Sigmoid colon (tissue), 7 donors: ENCODE measurements around the gene NENF. TPM values are rescaled to one million over a fixed set of nuclear protein-coding genes. Genes with fewer than 3 reads are reported as not detected.

Experiments
- DNase-seq: peaks from one replicate; pipeline ENCODE4 v3.0.0-alpha.2; 2019
- H3K27ac ChIP-seq, 4 donors: fragments of 200-600 bp; sonication (generic); one replicate each; pipeline ENCODE4 v1.5.1; 2016 to 2019; ENCODE audit warnings: mild to moderate bottlenecking in 1 of 4
- H3K27me3 ChIP-seq, 3 donors: fragments of 200-600 bp; sonication (generic); one replicate each; pipeline ENCODE4 v1.5.1; 2019; ENCODE audit warnings: mild to moderate bottlenecking in 1 of 3
- H3K36me3 ChIP-seq, 4 donors: fragments of 200-600 bp; sonication (generic); one replicate each; pipeline ENCODE4 v1.5.1; 2016 to 2019
- H3K4me1 ChIP-seq, 4 donors: fragments of 200-600 bp; sonication (generic); one replicate each; pipeline ENCODE4 v1.5.1; 2017 to 2019
- H3K4me3 ChIP-seq, 4 donors: fragments of 200-600 bp; sonication (generic); one replicate each; pipeline ENCODE4 v1.5.1; 2017 to 2019; ENCODE audit warnings: mild to moderate bottlenecking in 2 of 4, moderate library complexity in 1 of 4
- H3K9me3 ChIP-seq, 4 donors: fragments of 200-600 bp in 3 of 4; sonication (generic) in 3 of 4; one replicate each; pipeline versions ENCODE4 v1.5.1 to v1.6.1; 2013 to 2019
- CTCF ChIP-seq, 4 experiments: fragments of 450-650 bp in 3 of 4; fragments of 200-600 bp in 1 of 4; IDR thresholded peaks; one replicate each; pipeline ENCODE4 v1.5.1; 2016 to 2019; ENCODE audit warnings: antibody characterized with exemption in 4 of 4, mild to moderate bottlenecking in 3 of 4, moderate library complexity in 2 of 4
- EP300 ChIP-seq, 4 donors: sonication (generic); formaldehyde crosslinking; IDR thresholded peaks; one replicate each; pipeline ENCODE4 v1.6.1; 2017; ENCODE audit warnings: antibody characterized with exemption in 4 of 4
- POLR2A ChIP-seq, 2 donors: fragments of 450-650 bp; IDR thresholded peaks; one replicate each; pipeline ENCODE4 v1.6.1; 2016; ENCODE audit warnings: antibody characterized with exemption in 2 of 2, mild to moderate bottlenecking in 2 of 2, moderate library complexity in 2 of 2
- POLR2AphosphoS5 ChIP-seq, 4 donors: sonication (generic); formaldehyde crosslinking; IDR thresholded peaks; one replicate each; pipeline ENCODE4 v1.6.1; 2017; ENCODE audit warnings: antibody characterized with exemption in 4 of 4
- WGBS, 2 donors: extraction: QIAGEN DNeasy Blood & Tissue Kit; methylation state at CpG; one replicate each; pipeline ENCODE4 v1.1.7; 2013; 5-methylcytosine and 5-hydroxymethylcytosine counted together
- intact Hi-C: fragments of 100-400 bp; cut with DNase I; formaldehyde crosslinking; loops from one replicate; pipeline ENCODE4 v1.15.1; 2023
- polyA plus RNA-seq, 3 donors: library from polyadenylated mRNA; stranded (reverse); fragments of 200-250 nt; gene quantifications; one replicate each; pipeline ENCODE4 v1.2.3, GENCODE V29; 2013
- total RNA-seq, 4 donors: library from RNA; depleted of rRNA; stranded (reverse); fragments of >200 nt; gene quantifications; one replicate each; pipeline ENCODE4 v1.1.0, GENCODE V29; 2016
- donor health status: healthy with polysubstance abuse.
- donor health status: Bipolar disorder and iron deficiency.
- donor health status: healthy.

The NENF gene
- total and polyA plus RNA-seq, 7 donors: 27.0 to 136 (median 100) TPM

GRCh38 chr1:212450331-212450881 lies 17.7 kb downstream of the NENF start:
- no peak for TF ChIP-seq CTCF (IDR thresholded peaks at IDR 0.05)
- no peak for TF ChIP-seq POLR2AphosphoS5 (IDR thresholded peaks at IDR 0.05)
- TF ChIP-seq EP300 (IDR thresholded peaks at IDR 0.05): no peak
- Histone ChIP-seq H3K9me3 (no peaks in the 10 kb centered on the region), H3K27me3 (no peaks in the 10 kb centered on the region), H3K4me1 (peaks cover 0 to 11% (median 10%) of the 10 kb centered on the region in 4 donors), H3K27ac (peak overlapping the region in 1 of 4 donors; percentile 35), H3K36me3 (peaks cover 0 to 24% (median 7%) of the 10 kb centered on the region in 4 donors), H3K4me3 (no peak overlapping the region)
- DNase-seq: peak; percentile 52
- intact Hi-C loops: no loop called here
- WGBS, 2 donors: 83 to 86% methylated on average over 4 of the region's 4 CpGs

GRCh38 chr1:212451416-212452322 lies 18.9 kb downstream of the NENF start:
- intact Hi-C loops: no loop called here
- H3K4me3 ChIP-seq: no peak overlapping the region
- no peak overlapping the region for H3K27ac ChIP-seq
- peaks cover 0 to 11% (median 0%) of the 10 kb centered on the region in 4 donors for H3K36me3 ChIP-seq
- H3K4me1 ChIP-seq: peaks cover 0 to 21% (median 12%) of the 10 kb centered on the region in 4 donors
- WGBS, 2 donors: 89 to 90% methylated on average over 6 of the region's 6 CpGs
- H3K9me3 ChIP-seq: no peaks in the 10 kb centered on the region
- no peak for TF ChIP-seq POLR2AphosphoS5 (IDR thresholded peaks at IDR 0.05)
- no peak for TF ChIP-seq EP300 (IDR thresholded peaks at IDR 0.05)
- no peak for TF ChIP-seq CTCF (IDR thresholded peaks at IDR 0.05)
- no peak for TF ChIP-seq POLR2A (IDR thresholded peaks at IDR 0.05)
- peak; percentile 53 for DNase-seq
- no peaks in the 10 kb centered on the region for H3K27me3 ChIP-seq

GRCh38 chr1:212452323-212453155 lies 19.8 kb downstream of the NENF start:
- intact Hi-C loops: no loop called here
- WGBS, 2 donors: 56 to 79% methylated on average over 15 of the region's 15 CpGs

More at GRCh38 chr1:212452323-212453155, 19.8 kb downstream of the NENF start:
- no peaks in the 10 kb centered on the region for H3K9me3 ChIP-seq
- H3K36me3 ChIP-seq: peaks cover 0 to 3% (median 0%) of the 10 kb centered on the region in 4 donors
- H3K4me3 ChIP-seq: no peak overlapping the region
- H3K4me1 ChIP-seq: peaks cover 0 to 21% (median 12%) of the 10 kb centered on the region in 4 donors
- TF ChIP-seq POLR2AphosphoS5 (IDR thresholded peaks at IDR 0.05) (peak in 1 of 4 donors; percentile 35), POLR2A (IDR thresholded peaks at IDR 0.05) (no peak), EP300 (IDR thresholded peaks at IDR 0.05) (no peak), CTCF (IDR thresholded peaks at IDR 0.05) (no peak)
- H3K27me3 ChIP-seq: no peaks in the 10 kb centered on the region
- H3K27ac ChIP-seq: peak overlapping the region in 2 of 4 donors; percentile 47 to 50
- peak; percentile 61 for DNase-seq
